Uterus (tissue), 2 donors: ENCODE measurements around the gene FN3KRP.

Source experiments
- POLR2A ChIP-seq, 2 donors: fragments of 450-650 bp; IDR thresholded peaks; one replicate each; pipeline ENCODE4 v1.6.1; 2016; ENCODE audit warnings: antibody characterized with exemption in 2 of 2, mild to moderate bottlenecking in 1 of 2, moderate library complexity in 1 of 2
- TF ChIP-seq, protein P1 (sequence below), 4 experiments: fragments of 200-600 bp in 2 of 4; fragments of 450-650 bp in 2 of 4; sonication (generic) in 2 of 4; IDR thresholded peaks; one replicate each; pipeline ENCODE4 v1.5.1; 2016 to 2019; ENCODE audit warnings: antibody characterized with exemption in 4 of 4, mild to moderate bottlenecking in 2 of 4, moderate library complexity in 1 of 4

GRCh38 chr17:82678265-82678891, 38.1 kb upstream of the FN3KRP start:
- TF ChIP-seq, protein P1, sequence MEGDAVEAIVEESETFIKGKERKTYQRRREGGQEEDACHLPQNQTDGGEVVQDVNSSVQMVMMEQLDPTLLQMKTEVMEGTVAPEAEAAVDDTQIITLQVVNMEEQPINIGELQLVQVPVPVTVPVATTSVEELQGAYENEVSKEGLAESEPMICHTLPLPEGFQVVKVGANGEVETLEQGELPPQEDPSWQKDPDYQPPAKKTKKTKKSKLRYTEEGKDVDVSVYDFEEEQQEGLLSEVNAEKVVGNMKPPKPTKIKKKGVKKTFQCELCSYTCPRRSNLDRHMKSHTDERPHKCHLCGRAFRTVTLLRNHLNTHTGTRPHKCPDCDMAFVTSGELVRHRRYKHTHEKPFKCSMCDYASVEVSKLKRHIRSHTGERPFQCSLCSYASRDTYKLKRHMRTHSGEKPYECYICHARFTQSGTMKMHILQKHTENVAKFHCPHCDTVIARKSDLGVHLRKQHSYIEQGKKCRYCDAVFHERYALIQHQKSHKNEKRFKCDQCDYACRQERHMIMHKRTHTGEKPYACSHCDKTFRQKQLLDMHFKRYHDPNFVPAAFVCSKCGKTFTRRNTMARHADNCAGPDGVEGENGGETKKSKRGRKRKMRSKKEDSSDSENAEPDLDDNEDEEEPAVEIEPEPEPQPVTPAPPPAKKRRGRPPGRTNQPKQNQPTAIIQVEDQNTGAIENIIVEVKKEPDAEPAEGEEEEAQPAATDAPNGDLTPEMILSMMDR (IDR thresholded peaks at IDR 0.05), result no peak
- no peak for TF ChIP-seq POLR2A (IDR thresholded peaks at IDR 0.05)
